Kidney (tissue), 14 donors: ENCODE data around the gene LRRC61. TPM values are rescaled to one million over a fixed set of nuclear protein-coding genes. Genes with fewer than 3 reads are reported as not detected.

Source experiments
- DNase-seq, 5 donors: peaks; one replicate each; pipeline ENCODE4 v3.0.0-alpha.2; 2013 to 2020
- FAIRE-seq: peaks from 2 replicates; lab custom pipeline; 2012; peaks lifted over from hg19 to GRCh38; lab: Jason Lieb, UNC
- H3K27ac ChIP-seq, 2 donors: one replicate each; pipeline ENCODE4 v1.7.0; 2013; ENCODE audit warnings: low read depth in 2 of 2, low read length in 2 of 2, inconsistent platforms in 1 of 2
- H3K27me3 ChIP-seq: one replicate; pipeline ENCODE4 v1.7.1; 2013; ENCODE audit warnings: low read length, inconsistent platforms; ENCODE audit not compliant: control insufficient read depth, insufficient read depth
- H3K36me3 ChIP-seq, 3 donors: one replicate each; pipeline versions ENCODE4 v1.7.0 to v1.7.1; 2013; ENCODE audit warnings: low read length in 3 of 3, control low read depth in 1 of 3, inconsistent platforms in 1 of 3; ENCODE audit not compliant: insufficient read depth in 3 of 3, control insufficient read depth in 2 of 3
- H3K4me1 ChIP-seq, 3 donors: one replicate each; pipeline versions ENCODE4 v1.7.0 to v1.7.1; 2013; ENCODE audit warnings: low read length in 3 of 3, inconsistent platforms in 1 of 3, low read depth in 1 of 3; ENCODE audit not compliant: control insufficient read depth in 2 of 3, insufficient read depth in 2 of 3
- H3K4me3 ChIP-seq, 3 donors: one replicate each; pipeline versions ENCODE4 v1.7.0 to v1.8.1; 2013; ENCODE audit warnings: low read length in 3 of 3, control low read depth in 1 of 3, inconsistent platforms in 1 of 3
- H3K9ac ChIP-seq, 3 donors: one replicate each; pipeline versions ENCODE4 v1.7.0 to v1.7.1; 2013; ENCODE audit warnings: low read length in 3 of 3, control low read depth in 1 of 3, inconsistent platforms in 1 of 3
- H3K9me3 ChIP-seq, 3 donors: one replicate each; pipeline versions ENCODE4 v1.7.0 to v1.7.1; 2013; ENCODE audit warnings: low read length in 3 of 3, control low read depth in 1 of 3, inconsistent platforms in 1 of 3; ENCODE audit not compliant: control insufficient read depth in 2 of 3, insufficient read depth in 1 of 3
- intact Hi-C: fragments of 100-400 bp; cut with DNase I; formaldehyde crosslinking; loops from one replicate; pipeline ENCODE4 v1.11.1; 2022
- polyA plus RNA-seq: library from polyadenylated mRNA; stranded (reverse); fragments of 350-450 nt; fragmentation: Illumina TruSeq; extraction: RNeasy Lipid Tissue Mini Kit (QIAGEN cat#74804); gene quantifications from one replicate; pipeline ENCODE4 v1.2.3, GENCODE V29; 2014; ENCODE audit warnings: low read depth, low replicate concordance; ENCODE audit not compliant: insufficient read depth
- total RNA-seq: library from RNA; stranded (reverse); fragmentation: NEBNext Ultra II Directional; extraction: Animal tissue kit (Norgen Biotek cat#: 25700); gene quantifications from one replicate; pipeline ENCODE4 v1.2.1, GENCODE V29; 2021
- TF ChIP-seq, protein P1 (sequence below): IDR thresholded peaks from 3 replicates; pipeline ENCODE4 v1.5.1; 2012; ENCODE audit warnings: mild to moderate bottlenecking, moderate library complexity, borderline replicate concordance; ENCODE audit not compliant: insufficient read depth; ENCODE audit errors: extremely low read depth
- donor health status: control.
- donor health status: control.
- donor health status: control.
- donor health status: control.
- donor health status: control.
- donor health status: DM: yes; HTN: yes; CAD: no.
- donor health status: Normal renal cell carcinoma (clear cell type).

Gene LRRC61
- total and polyA plus RNA-seq, 2 donors from 2014 or later, result 17.1 to 23.2 TPM

DNA sequence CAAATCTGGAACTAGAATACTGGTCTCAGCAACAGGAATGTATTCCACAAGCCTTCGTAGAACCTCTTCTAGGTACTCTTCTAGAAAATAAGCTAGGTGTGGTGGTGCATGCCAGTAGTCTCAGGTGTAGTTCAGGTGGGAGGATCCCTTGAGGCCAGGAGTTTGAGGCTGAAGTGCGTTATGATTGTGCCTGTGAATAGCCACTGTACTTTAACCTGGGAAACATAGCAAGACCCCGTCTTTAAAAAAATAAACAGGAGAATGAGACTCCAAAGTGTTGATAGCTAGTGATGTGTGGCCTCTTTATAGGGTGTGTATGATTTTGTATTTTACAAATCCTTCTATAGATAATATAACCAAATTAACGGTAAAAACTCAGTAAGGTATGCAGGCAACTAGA is 54.5 kb downstream of the LRRC61 start:
- no peaks in the 10 kb centered on the region for H3K9me3 ChIP-seq
- H3K36me3 ChIP-seq, result peaks cover 2 to 9% (median 8%) of the 10 kb centered on the region in 3 donors
- peak overlapping the region in 1 of 3 donors; percentile 4 for H3K9ac ChIP-seq
- H3K27ac ChIP-seq, result no peak overlapping the region
- H3K27me3 ChIP-seq, result no peaks in the 10 kb centered on the region
- FAIRE-seq, result no peak
- intact Hi-C loops, result no loop called here
- DNase-seq, result peak in 1 of 5 donors; percentile 37
- TF ChIP-seq, protein P1, sequence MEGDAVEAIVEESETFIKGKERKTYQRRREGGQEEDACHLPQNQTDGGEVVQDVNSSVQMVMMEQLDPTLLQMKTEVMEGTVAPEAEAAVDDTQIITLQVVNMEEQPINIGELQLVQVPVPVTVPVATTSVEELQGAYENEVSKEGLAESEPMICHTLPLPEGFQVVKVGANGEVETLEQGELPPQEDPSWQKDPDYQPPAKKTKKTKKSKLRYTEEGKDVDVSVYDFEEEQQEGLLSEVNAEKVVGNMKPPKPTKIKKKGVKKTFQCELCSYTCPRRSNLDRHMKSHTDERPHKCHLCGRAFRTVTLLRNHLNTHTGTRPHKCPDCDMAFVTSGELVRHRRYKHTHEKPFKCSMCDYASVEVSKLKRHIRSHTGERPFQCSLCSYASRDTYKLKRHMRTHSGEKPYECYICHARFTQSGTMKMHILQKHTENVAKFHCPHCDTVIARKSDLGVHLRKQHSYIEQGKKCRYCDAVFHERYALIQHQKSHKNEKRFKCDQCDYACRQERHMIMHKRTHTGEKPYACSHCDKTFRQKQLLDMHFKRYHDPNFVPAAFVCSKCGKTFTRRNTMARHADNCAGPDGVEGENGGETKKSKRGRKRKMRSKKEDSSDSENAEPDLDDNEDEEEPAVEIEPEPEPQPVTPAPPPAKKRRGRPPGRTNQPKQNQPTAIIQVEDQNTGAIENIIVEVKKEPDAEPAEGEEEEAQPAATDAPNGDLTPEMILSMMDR, result no peak
- no peak overlapping the region for H3K4me3 ChIP-seq
- H3K4me1 ChIP-seq, result peaks cover 0 to 26% (median 22%) of the 10 kb centered on the region in 3 donors

DNA sequence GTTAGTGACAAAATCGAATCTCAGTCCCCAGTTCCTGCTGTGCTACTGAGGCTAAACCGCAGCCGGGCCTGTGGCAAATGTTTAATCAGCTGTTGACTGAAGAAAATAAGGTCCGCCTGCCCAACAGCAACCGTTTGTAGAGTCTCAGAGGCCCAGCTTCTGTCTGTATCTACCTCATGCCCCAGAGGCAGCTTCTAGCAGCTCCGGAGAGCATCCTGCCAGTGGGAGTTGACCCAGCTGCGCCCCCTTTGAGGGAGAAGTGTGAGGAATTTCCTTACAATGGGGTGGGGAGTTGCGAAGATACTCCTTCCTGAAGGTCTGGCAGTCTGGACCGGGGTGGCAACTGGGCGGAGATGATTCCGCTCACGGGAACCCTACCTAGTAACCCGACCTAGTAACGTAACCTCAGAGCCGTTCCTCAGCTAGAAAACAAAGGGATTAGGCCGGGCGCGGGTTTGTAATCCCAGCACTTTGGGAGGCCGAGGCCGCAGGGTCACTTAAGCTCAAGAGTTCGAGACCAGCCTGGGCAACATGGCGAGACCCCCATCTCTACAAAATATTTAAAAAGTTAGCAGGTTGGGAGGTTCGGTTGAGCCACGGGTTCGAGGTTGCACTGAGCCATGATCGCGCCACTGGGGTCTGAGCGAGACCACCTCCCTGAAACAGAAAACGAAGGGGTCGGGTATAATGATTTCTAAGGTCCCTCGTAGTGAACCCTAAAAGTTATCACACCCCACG is 55.1 kb downstream of the LRRC61 start:
- intact Hi-C loops, result no loop called here
- H3K27me3 ChIP-seq, result no peaks in the 10 kb centered on the region
- peaks cover 2 to 5% (median 4%) of the 10 kb centered on the region in 3 donors for H3K36me3 ChIP-seq
- no peak for FAIRE-seq
- peak; percentile 79 to 91 (median 87) for DNase-seq
- peak overlapping the region; percentile 87 to 94 for H3K27ac ChIP-seq
- TF ChIP-seq, protein P1, result no peak
- H3K4me1 ChIP-seq, result peaks cover 0 to 23% (median 16%) of the 10 kb centered on the region in 3 donors
- no peaks in the 10 kb centered on the region for H3K9me3 ChIP-seq
- H3K4me3 ChIP-seq, result peak overlapping the region; percentile 46 to 85 (median 60)
- peak overlapping the region; percentile 1 to 98 (median 66) for H3K9ac ChIP-seq

DNA sequence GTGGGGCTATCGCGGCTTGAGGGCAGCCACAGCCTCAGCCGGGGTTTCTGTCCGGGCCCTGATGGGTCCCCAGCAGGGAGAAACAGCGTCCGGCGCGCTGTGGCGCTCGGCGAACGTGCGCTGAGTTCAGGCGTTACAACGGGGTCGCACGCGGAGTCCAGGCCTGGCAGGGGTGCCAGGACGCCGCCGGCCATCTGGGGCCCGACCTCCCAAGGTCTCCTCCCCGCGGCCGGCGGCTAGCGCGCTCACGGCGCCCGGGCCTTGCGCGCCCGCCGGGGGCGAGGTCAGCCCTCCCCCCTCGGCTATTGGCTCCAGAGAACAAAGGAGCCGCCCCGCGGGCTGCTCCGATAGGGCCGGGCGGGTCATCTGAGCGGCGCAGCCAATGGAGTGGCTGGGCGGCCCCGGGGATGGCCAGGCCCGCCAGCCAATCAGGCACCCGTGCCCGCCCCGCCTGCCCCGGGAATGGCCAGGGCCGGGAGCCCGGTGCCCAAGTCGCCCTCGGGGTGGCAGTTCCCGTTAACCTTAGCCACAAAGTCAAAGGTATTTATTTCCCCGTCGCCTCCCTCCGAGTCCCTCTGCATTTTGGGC is 55.8 kb downstream of the LRRC61 start, which contains the start of gene ZNF775:
ZNF775 (plus strand) TSS at position 478 of the 588 bp plus-strand sequence. CDS start 9,141 bp downstream, outside the sequence.
- Histone ChIP-seq H3K9me3 (no peaks in the 10 kb centered on the region), H3K27ac (peak within 1 kb of the TSS; percentile 87 to 94), H3K9ac (peak within 1 kb of the TSS; percentile 66 to 98 (median 70)), H3K4me3 (peak within 1 kb of the TSS; percentile 61 to 85 (median 79)), H3K4me1 (peaks cover 0 to 20% (median 16%) of the 10 kb centered on the region in 3 donors), H3K27me3 (no peaks in the 10 kb centered on the region), H3K36me3 (peaks cover 0 to 2% (median 0%) of the 10 kb centered on the region in 3 donors)
- DNase-seq (peak; percentile 95 to 99 (median 97)), FAIRE-seq (no peak)
- intact Hi-C loops, result no loop called here
- TF ChIP-seq, protein P1, result peak; percentile 8
